Femur (tissue), 1 donor: Measurements from ENCODE around the gene PBX3.

Source experiments
- DNase-seq: peaks from one replicate; pipeline ENCODE4 v3.0.0-alpha.2; 2017

The PBX3 gene

GRCh38 chr9:125883565-125884217, 136.5 kb downstream of the PBX3 start:
- DNase-seq, result no peak

- DNase-seq, result no peak
These were observed 137.0 kb downstream of the PBX3 start for GRCh38 chr9:125884218-125884595.

GRCh38 chr9:125885405-125886034, 138.3 kb downstream of the PBX3 start:
- DNase-seq, result no peak

- no peak for DNase-seq
These were observed 139.2 kb downstream of the PBX3 start for GRCh38 chr9:125886365-125886764.

- DNase-seq, result no peak
These were observed 140.0 kb downstream of the PBX3 start for GRCh38 chr9:125887172-125887571.

- DNase-seq, result no peak
These were observed 141.0 kb downstream of the PBX3 start for GRCh38 chr9:125888211-125888610.

GRCh38 chr9:125889112-125889475, 141.9 kb downstream of the PBX3 start:
- DNase-seq, result peak; percentile 40

GRCh38 chr9:125889476-125890419, 142.6 kb downstream of the PBX3 start:
- DNase-seq, result peak; percentile 42

- no peak for DNase-seq
These were observed 143.7 kb downstream of the PBX3 start for GRCh38 chr9:125890826-125891225.

- DNase-seq, result no peak
These were observed 146.1 kb downstream of the PBX3 start for GRCh38 chr9:125893277-125893676.

- no peak for DNase-seq
These were observed 147.4 kb downstream of the PBX3 start for GRCh38 chr9:125894566-125894965.

GRCh38 chr9:125896404-125896803, 149.2 kb downstream of the PBX3 start:
- DNase-seq, result no peak

- no peak for DNase-seq
These were observed 149.8 kb downstream of the PBX3 start for GRCh38 chr9:125896964-125897363.

GRCh38 chr9:125897481-125897880, 150.3 kb downstream of the PBX3 start:
- DNase-seq, result no peak

- DNase-seq, result no peak
These were observed 155.0 kb downstream of the PBX3 start for GRCh38 chr9:125902214-125902613.

- no peak for DNase-seq
These were observed 155.8 kb downstream of the PBX3 start for GRCh38 chr9:125902831-125903512.

- DNase-seq, result no peak
These were observed 157.1 kb downstream of the PBX3 start for GRCh38 chr9:125904155-125904851.

- no peak for DNase-seq
These were observed 159.0 kb downstream of the PBX3 start for GRCh38 chr9:125906144-125906543.

GRCh38 chr9:125906893-125907292, 159.7 kb downstream of the PBX3 start:
- DNase-seq, result no peak

- no peak for DNase-seq
These were observed 161.0 kb downstream of the PBX3 start for GRCh38 chr9:125908136-125908535.

GRCh38 chr9:125908966-125909365, 161.8 kb downstream of the PBX3 start:
- no peak for DNase-seq

GRCh38 chr9:125909459-125909858, 162.3 kb downstream of the PBX3 start:
- DNase-seq, result no peak

- DNase-seq, result no peak
These were observed 163.1 kb downstream of the PBX3 start for GRCh38 chr9:125910286-125910685.
